Measurements from ENCODE around the gene CHRNA4.

CHRNA4 gene

GRCh38 chr20:63331741-63332400 is 29.3 kb downstream of the CHRNA4 start:
- DNase-seq = no peak

GRCh38 chr20:63330940-63331339 is 30.2 kb downstream of the CHRNA4 start:
- DNase-seq = no peak

- no peak for DNase-seq
Measured at GRCh38 chr20:63330084-63330760, 30.9 kb downstream of the CHRNA4 start.

- DNase-seq = no peak
Measured at GRCh38 chr20:63329331-63330083, 31.6 kb downstream of the CHRNA4 start.

GRCh38 chr20:63328718-63329275 is 32.4 kb downstream of the CHRNA4 start:
- DNase-seq = no peak

GRCh38 chr20:63328026-63328700 is 33.0 kb downstream of the CHRNA4 start:
- DNase-seq = no peak

GRCh38 chr20:63327231-63327745 is 33.9 kb downstream of the CHRNA4 start:
- DNase-seq = no peak

GRCh38 chr20:63326314-63327230 is 34.6 kb downstream of the CHRNA4 start:
- peak in 1 of 5 experiments; percentile 44 for DNase-seq

- peak in 2 of 5 experiments; percentile 1 to 2 for DNase-seq
Measured at GRCh38 chr20:63325554-63326313, 35.4 kb downstream of the CHRNA4 start.

GRCh38 chr20:63325021-63325471 is 36.1 kb downstream of the CHRNA4 start:
- DNase-seq = peak in 2 of 5 experiments; percentile 0 to 3

- DNase-seq = no peak
Measured at GRCh38 chr20:63323357-63323981, 37.7 kb downstream of the CHRNA4 start.

- DNase-seq = no peak
Measured at GRCh38 chr20:63322933-63323273, 38.2 kb downstream of the CHRNA4 start.

GRCh38 chr20:63322146-63322932 is 38.8 kb downstream of the CHRNA4 start:
- peak in 1 of 5 experiments; percentile 7 for DNase-seq

- DNase-seq = peak in 1 of 5 experiments; percentile 3
Measured at GRCh38 chr20:63321148-63321831, 39.9 kb downstream of the CHRNA4 start.

GRCh38 chr20:63320616-63321147 is 40.5 kb downstream of the CHRNA4 start:
- DNase-seq = peak in 1 of 5 experiments; percentile 6

GRCh38 chr20:63320041-63320511 is 41.1 kb downstream of the CHRNA4 start:
- DNase-seq = no peak

- DNase-seq = peak in 1 of 5 experiments; percentile 6
Measured at GRCh38 chr20:63319164-63320040, 41.7 kb downstream of the CHRNA4 start.
